Nephron (organoid): ENCODE results near the gene B3GLCT.
A peak's percentile ranks its signal among the peaks of the same experiment; 100 is the strongest.

Source experiments
- H3K27ac Mint-ChIP-seq, 3 experiments: 2 replicates each; pipeline ENCODE4 v1.8.0; 2020; ENCODE audit warnings: mixed read lengths in 3 of 3, mild to moderate bottlenecking in 2 of 3, moderate library complexity in 1 of 3
- H3K27me3 Mint-ChIP-seq: 2 replicates; pipeline ENCODE4 v1.8.0; 2021; ENCODE audit warnings: low read depth, mild to moderate bottlenecking, moderate library complexity, mixed read lengths
- H3K36me3 Mint-ChIP-seq: 2 replicates; pipeline ENCODE4 v1.8.0; 2020; ENCODE audit warnings: low read depth, mixed read lengths
- H3K4me1 Mint-ChIP-seq: 2 replicates; pipeline ENCODE4 v1.8.0; 2020; ENCODE audit warnings: mixed read lengths
- H3K4me3 Mint-ChIP-seq, 3 experiments: 2 replicates each; pipeline ENCODE4 v1.8.0; 2020; ENCODE audit warnings: mild to moderate bottlenecking in 3 of 3, mixed read lengths in 3 of 3, moderate library complexity in 2 of 3
- H3K9me3 Mint-ChIP-seq: 2 replicates; pipeline ENCODE4 v1.8.0; 2020; ENCODE audit warnings: mixed read lengths
- CTCF ChIP-seq, 3 experiments: fragments of 200-600 bp; sonication (generic); IDR thresholded peaks; one replicate each; pipeline ENCODE4 v1.5.0; 2021; ENCODE audit warnings: antibody characterized with exemption in 3 of 3; ENCODE audit not compliant: unreplicated experiment in 3 of 3

The B3GLCT gene

GRCh38 chr13:31322026-31322425 is 122.3 kb downstream of the B3GLCT start:
- H3K4me3 Mint-ChIP-seq = no peak overlapping the region
- peaks cover 16% of the 10 kb centered on the region for H3K4me1 Mint-ChIP-seq
- H3K27ac Mint-ChIP-seq = no peak overlapping the region
- no peak for TF ChIP-seq CTCF (IDR thresholded peaks at IDR 0.05; ENCODE audit: unreplicated experiment in 3 of 3)
- H3K36me3 Mint-ChIP-seq = peaks cover 63% of the 10 kb centered on the region
- no peaks in the 10 kb centered on the region for H3K27me3 Mint-ChIP-seq
- H3K9me3 Mint-ChIP-seq = peaks cover 9% of the 10 kb centered on the region

DNA sequence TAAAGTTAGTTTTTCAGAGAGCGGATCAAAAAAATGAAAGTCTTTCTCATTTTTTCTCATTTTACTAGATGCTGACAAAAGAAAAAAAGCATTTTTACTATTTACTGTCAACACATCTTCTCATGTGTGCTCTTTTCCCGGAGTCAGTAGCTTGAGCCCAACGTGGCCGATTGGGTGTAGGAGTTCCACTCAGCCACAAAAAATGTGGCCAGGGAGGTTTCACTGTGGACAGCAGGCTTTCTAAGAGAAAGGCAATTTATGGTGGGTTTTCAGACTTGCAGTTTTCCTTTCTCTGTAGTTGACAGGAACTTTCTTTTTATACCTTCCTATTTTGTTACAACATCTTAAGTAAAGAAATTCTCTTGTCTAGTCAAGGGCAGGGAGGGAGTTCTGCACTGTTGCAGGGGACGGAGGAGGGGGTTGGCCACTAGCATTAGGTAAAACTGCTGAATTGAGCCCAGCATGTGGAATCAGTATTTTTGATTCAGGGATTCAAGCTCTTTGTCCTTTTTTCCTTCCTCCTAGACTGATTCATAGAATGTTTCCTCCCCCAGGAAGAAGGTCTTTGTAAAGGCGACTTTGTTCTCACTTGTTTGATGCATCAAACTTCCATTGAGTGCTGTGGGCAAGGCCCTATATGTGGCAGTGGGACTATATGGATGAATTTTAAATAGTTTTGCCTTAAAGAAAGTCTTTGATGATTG is 123.1 kb downstream of the B3GLCT start:
- TF ChIP-seq CTCF (IDR thresholded peaks at IDR 0.05; ENCODE audit: unreplicated experiment in 3 of 3) = no peak
- H3K27me3 Mint-ChIP-seq = no peaks in the 10 kb centered on the region
- H3K9me3 Mint-ChIP-seq = peaks cover 4% of the 10 kb centered on the region
- peak overlapping the region in 1 of 3 experiments; percentile 62 for H3K27ac Mint-ChIP-seq
- H3K4me1 Mint-ChIP-seq = peaks cover 24% of the 10 kb centered on the region
- H3K4me3 Mint-ChIP-seq = no peak overlapping the region
- peaks cover 63% of the 10 kb centered on the region for H3K36me3 Mint-ChIP-seq

DNA sequence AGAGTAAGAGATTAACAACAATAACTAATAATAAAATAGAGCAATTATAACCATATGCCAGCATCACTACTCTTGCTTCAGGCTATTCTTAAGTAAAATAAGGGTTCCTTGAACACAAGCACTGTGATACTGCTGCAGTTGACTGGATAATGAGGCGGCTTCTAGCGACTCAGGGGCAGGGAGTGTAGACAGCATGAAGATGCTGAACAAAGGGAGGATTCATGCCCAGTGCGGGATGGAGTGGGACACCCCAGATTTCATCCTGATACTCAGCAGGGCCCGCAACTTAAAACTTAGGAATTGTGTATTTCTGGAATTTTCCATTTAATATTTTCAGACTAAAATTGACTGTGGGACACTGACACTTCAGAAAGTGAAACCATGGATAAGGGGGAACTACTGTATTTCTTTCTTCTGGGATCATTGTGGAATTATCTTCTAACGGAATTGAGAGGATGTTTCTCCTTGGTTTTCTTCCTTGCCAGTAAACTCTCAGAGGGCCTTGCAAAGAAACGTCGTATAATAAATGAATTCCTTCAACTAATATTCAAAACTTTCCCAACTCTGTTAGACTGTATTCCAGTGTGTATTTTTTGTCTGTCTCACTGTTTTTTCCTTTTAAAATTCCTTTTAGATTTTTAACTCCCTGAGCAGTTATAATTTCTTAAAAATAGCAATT is 127.5 kb downstream of the B3GLCT start:
- peak overlapping the region; percentile 49 to 58 (median 57) for H3K27ac Mint-ChIP-seq
- TF ChIP-seq CTCF (IDR thresholded peaks at IDR 0.05; ENCODE audit: unreplicated experiment in 3 of 3) = no peak
- H3K4me1 Mint-ChIP-seq = peaks cover 44% of the 10 kb centered on the region
- H3K4me3 Mint-ChIP-seq = no peak overlapping the region
- H3K36me3 Mint-ChIP-seq = peaks cover 66% of the 10 kb centered on the region
- no peaks in the 10 kb centered on the region for H3K27me3 Mint-ChIP-seq
- no peaks in the 10 kb centered on the region for H3K9me3 Mint-ChIP-seq

- Mint-ChIP-seq H3K27me3 (no peaks in the 10 kb centered on the region), H3K9me3 (no peaks in the 10 kb centered on the region), H3K4me1 (peaks cover 44% of the 10 kb centered on the region), H3K36me3 (peaks cover 57% of the 10 kb centered on the region), H3K27ac (peak overlapping the region; percentile 54 to 90 (median 87)), H3K4me3 (peak overlapping the region in 1 of 3 experiments; percentile 24)
- TF ChIP-seq CTCF (IDR thresholded peaks at IDR 0.05; ENCODE audit: unreplicated experiment in 3 of 3) = no peak
Observed at GRCh38 chr13:31328549-31329235, 128.9 kb downstream of the B3GLCT start.

- no peak overlapping the region for H3K4me3 Mint-ChIP-seq
- H3K36me3 Mint-ChIP-seq = peaks cover 46% of the 10 kb centered on the region
- peaks cover 40% of the 10 kb centered on the region for H3K4me1 Mint-ChIP-seq
Observed at GRCh38 chr13:31330236-31330635, 130.5 kb downstream of the B3GLCT start.

More at GRCh38 chr13:31330236-31330635, 130.5 kb downstream of the B3GLCT start:
- Mint-ChIP-seq H3K27me3 (no peaks in the 10 kb centered on the region), H3K9me3 (no peaks in the 10 kb centered on the region), H3K27ac (peak overlapping the region; percentile 87 to 90 (median 89))
- TF ChIP-seq CTCF (IDR thresholded peaks at IDR 0.05; ENCODE audit: unreplicated experiment in 3 of 3) = no peak
